IMR-90 (cell line): ENCODE results near the gene FAM204A. TPM values are rescaled to one million over a fixed set of nuclear protein-coding genes. Genes with fewer than 3 reads are reported as not detected.

ENCODE experiments used
- ATAC-seq: fragments of 200-7000 bp; cut with Tn5 transposase; 2 replicates; pipeline ENCODE4 v1.9.1; 2020; ENCODE audit warnings: low read depth, mild to moderate bottlenecking, moderate library complexity
- BruUV-seq: library from RNA; stranded (reverse); fragments of 400-500 nt; replicated peaks from 2 replicates; lab custom pipeline; 2021; lab: Mats Ljungman, UMichigan
- CTCF ChIA-PET: fragments of 300-600 bp; formaldehyde crosslinking; extraction: SDS; loops from one replicate; lab custom pipeline; 2021; ENCODE audit warnings: antibody characterized with exemption; lab: Yijun Ruan, JAX
- POLR2A ChIA-PET: fragments of 300-600 bp; sonication (Branson Sonifier 250); formaldehyde crosslinking; loops from one replicate; lab custom pipeline; 2022; ENCODE audit warnings: antibody characterized with exemption; ENCODE audit not compliant: unreplicated experiment; lab: Charles Lee
- DNase-seq: peaks from one replicate; pipeline ENCODE4 v3.0.0; 2013
- H2AFZ ChIP-seq: replicated peaks from 2 replicates; pipeline ENCODE3; 2013; ENCODE audit warnings: low read length, mild to moderate bottlenecking; ENCODE audit not compliant: poor library complexity
- H2AK5ac ChIP-seq: 2 replicates; pipeline ENCODE4 v1.6.1; 2013; ENCODE audit warnings: low read depth, low read length, inconsistent platforms
- H2AK9ac ChIP-seq: replicated peaks from 2 replicates; pipeline ENCODE3; 2013; ENCODE audit warnings: mild to moderate bottlenecking, low read depth, low read length, moderate library complexity; ENCODE audit not compliant: poor library complexity
- H2BK120ac ChIP-seq: 2 replicates; pipeline ENCODE4 v1.6.1; 2013; ENCODE audit warnings: low read depth, low read length, inconsistent platforms
- H2BK15ac ChIP-seq: 3 replicates; pipeline ENCODE4 v1.6.1; 2013; ENCODE audit warnings: low read depth, low read length, inconsistent platforms
- H2BK20ac ChIP-seq: 2 replicates; pipeline ENCODE4 v1.6.1; 2013; ENCODE audit warnings: low read depth, mild to moderate bottlenecking, inconsistent platforms, low read length, moderate library complexity
- H2BK5ac ChIP-seq: 2 replicates; pipeline ENCODE4 v1.6.1; 2013; ENCODE audit warnings: mild to moderate bottlenecking, low read depth, low read length, inconsistent platforms; ENCODE audit not compliant: poor library complexity, severe bottlenecking
- H3K14ac ChIP-seq: replicated peaks from 2 replicates; pipeline ENCODE4 v1.6.1; 2013; ENCODE audit warnings: low read depth, low read length, inconsistent platforms
- H3K18ac ChIP-seq: 2 replicates; pipeline ENCODE4 v1.6.1; 2013; ENCODE audit warnings: low read depth, low read length, control low read depth
- H3K23ac ChIP-seq: 2 replicates; pipeline ENCODE4 v1.6.1; 2013; ENCODE audit warnings: low read depth, low read length, inconsistent platforms
- H3K27ac ChIP-seq: 2 replicates; pipeline ENCODE4 v1.5.1; 2013; ENCODE audit warnings: mild to moderate bottlenecking, control low read depth, low read length; ENCODE audit not compliant: insufficient read depth
- H3K27me3 ChIP-seq: 2 replicates; pipeline ENCODE4 v1.6.1; 2013; ENCODE audit warnings: low read length; ENCODE audit not compliant: control insufficient read depth, insufficient read depth
- H3K36me3 ChIP-seq: 2 replicates; pipeline ENCODE4 v1.6.1; 2013; ENCODE audit warnings: low read length, mixed read lengths; ENCODE audit not compliant: control insufficient read depth, insufficient read depth
- H3K4ac ChIP-seq: 2 replicates; pipeline ENCODE4 v1.6.1; 2013; ENCODE audit warnings: low read depth, low read length, inconsistent platforms
- H3K4me1 ChIP-seq: 2 replicates; pipeline ENCODE4 v1.6.1; 2013; ENCODE audit warnings: low read length, mixed read lengths; ENCODE audit not compliant: control insufficient read depth, insufficient read depth
- H3K4me2 ChIP-seq: 2 replicates; pipeline ENCODE4 v1.6.1; 2013; ENCODE audit warnings: low read depth, mild to moderate bottlenecking, control low read depth, low read length, moderate library complexity
- H3K4me3 ChIP-seq: 2 replicates; pipeline ENCODE4 v1.5.1; 2013; ENCODE audit warnings: low read depth, mild to moderate bottlenecking, control low read depth, low read length, moderate library complexity; ENCODE audit not compliant: insufficient read depth
- H3K56ac ChIP-seq: 2 replicates; pipeline ENCODE4 v1.6.1; 2013; ENCODE audit warnings: low read length, inconsistent platforms; ENCODE audit not compliant: insufficient read depth; ENCODE audit errors: extremely low read depth
- H3K79me1 ChIP-seq, 2 experiments: 2 replicates each; pipeline ENCODE4 v1.6.1; 2013; ENCODE audit warnings: low read length in 2 of 2, inconsistent platforms in 1 of 2, low read depth in 1 of 2
- H3K9ac ChIP-seq: 2 replicates; pipeline ENCODE4 v1.6.1; 2013; ENCODE audit warnings: low read depth, low read length, control low read depth
- H3K9me1 ChIP-seq: 2 replicates; pipeline ENCODE4 v1.6.1; 2013; ENCODE audit warnings: low read length, inconsistent platforms; ENCODE audit not compliant: insufficient read depth
- H3K9me3 ChIP-seq: 2 replicates; pipeline ENCODE4 v1.6.1; 2013; ENCODE audit warnings: low read length; ENCODE audit not compliant: control insufficient read depth, insufficient read depth
- H4K20me1 ChIP-seq: 2 replicates; pipeline ENCODE4 v1.6.1; 2013; ENCODE audit warnings: low read length, inconsistent platforms; ENCODE audit not compliant: insufficient read depth
- H4K5ac ChIP-seq: 2 replicates; pipeline ENCODE4 v1.6.1; 2013; ENCODE audit warnings: mild to moderate bottlenecking, low read depth, low read length, control low read depth
- H4K8ac ChIP-seq, 2 experiments: 2 replicates each; pipeline ENCODE4 v1.6.1; 2013; ENCODE audit warnings: low read depth in 2 of 2, low read length in 2 of 2, control low read depth in 1 of 2, inconsistent platforms in 1 of 2
- H4K91ac ChIP-seq: 2 replicates; pipeline ENCODE4 v1.6.1; 2013; ENCODE audit warnings: low read depth, low read length, inconsistent platforms; ENCODE audit not compliant: insufficient read depth
- BHLHE40 ChIP-seq: fragments of 150-350 bp; IDR thresholded peaks from 2 replicates; pipeline ENCODE4 v1.6.1; 2016; ENCODE audit warnings: mild to moderate bottlenecking, low read depth, low read length
- CEBPB ChIP-seq: IDR thresholded peaks from 2 replicates; pipeline ENCODE4 v1.6.1; 2012; ENCODE audit warnings: low read depth, low read length, improper control_type of control experiment
- CHD1 ChIP-seq: IDR thresholded peaks from 2 replicates; pipeline ENCODE4 v1.6.1; 2012; ENCODE audit warnings: low read depth, low read length, improper control_type of control experiment
- FOS ChIP-seq: fragments of 150-350 bp; IDR thresholded peaks from 2 replicates; pipeline ENCODE4 v1.6.1; 2016; ENCODE audit warnings: low read depth, low read length
- MAFK ChIP-seq: IDR thresholded peaks from 2 replicates; pipeline ENCODE4 v1.6.1; 2012; ENCODE audit warnings: low read depth, low read length, improper control_type of control experiment
- MAZ ChIP-seq: IDR thresholded peaks from 2 replicates; pipeline ENCODE4 v1.6.1; 2012; ENCODE audit warnings: low read depth, mild to moderate bottlenecking, low read length, improper control_type of control experiment, moderate library complexity, borderline replicate concordance
- MXI1 ChIP-seq: IDR thresholded peaks from 2 replicates; pipeline ENCODE4 v1.6.1; 2012; ENCODE audit warnings: low read depth, mild to moderate bottlenecking, low read length, moderate library complexity, borderline replicate concordance
- NFE2L2 ChIP-seq: fragments of 150-350 bp; IDR thresholded peaks from 2 replicates; pipeline ENCODE4 v1.6.1; 2016; ENCODE audit warnings: low read depth, mild to moderate bottlenecking, low read length
- POLR2A ChIP-seq: IDR thresholded peaks from 2 replicates; pipeline ENCODE4 v1.6.1; 2012; ENCODE audit warnings: mild to moderate bottlenecking, low read depth, low read length
- RAD21 ChIP-seq: IDR thresholded peaks from 2 replicates; pipeline ENCODE4 v1.6.1; 2012; ENCODE audit warnings: low read length, improper control_type of control experiment
- RCOR1 ChIP-seq: IDR thresholded peaks from 2 replicates; pipeline ENCODE4 v1.6.1; 2012; ENCODE audit warnings: mild to moderate bottlenecking, low read length, improper control_type of control experiment; ENCODE audit not compliant: insufficient replicate concordance
- RFX5 ChIP-seq: IDR thresholded peaks from 2 replicates; pipeline ENCODE4 v1.8.0; 2012; ENCODE audit warnings: low read depth, mild to moderate bottlenecking, low read length, moderate library complexity
- SMC3 ChIP-seq: fragments of 150-350 bp; IDR thresholded peaks from 2 replicates; pipeline ENCODE4 v1.6.1; 2016; ENCODE audit warnings: low read depth, mild to moderate bottlenecking, antibody characterized with exemption, low read length, moderate library complexity
- WGBS, 2 experiments: methylation state at CpG; one replicate each; pipeline versions ENCODE4 v1.1.5 to v1.1.7; 2013; ENCODE audit warnings: missing lambda C conversion rate in 2 of 2; ENCODE audit not compliant: insufficient read length in 1 of 2; ENCODE audit errors: extremely low coverage in 2 of 2; 5-methylcytosine and 5-hydroxymethylcytosine counted together
- dilution Hi-C: fragments of 300-500 bp; cut with HindIII; formaldehyde crosslinking; loops from one replicate; pipeline ENCODE4 v1.14.3; 2018; ENCODE audit warnings: low sequenced_read_pairs; ENCODE audit not compliant: unreplicated experiment
- in situ Hi-C: fragments of 300-500 bp; cut with MboI; formaldehyde crosslinking; loops from 3 replicates; pipeline ENCODE4 v1.14.3; 2019; ENCODE audit warnings: low sequenced_read_pairs, inconsistent platforms, mixed read lengths
- intact Hi-C: fragments of 100-400 bp; cut with micrococcal nuclease; formaldehyde crosslinking; loops from 2 replicates; pipeline ENCODE4 v1.10.0; 2022
- polyA plus RNA-seq, 3 experiments: library from polyadenylated mRNA; depleted of rRNA; stranded (reverse); fragments of >200 nt; gene quantifications; 2 replicates each; pipeline ENCODE4 v1.2.3, GENCODE V29; 2012; ENCODE audit warnings: low replicate concordance in 1 of 3
- total RNA-seq: library from RNA; depleted of rRNA; stranded (reverse); fragments of >200 nt; gene quantifications from 2 replicates; pipeline ENCODE4 v1.2.3, GENCODE V29; 2012
- TF ChIP-seq, protein P1 (sequence below): fragments of 150-350 bp; IDR thresholded peaks from 2 replicates; pipeline ENCODE4 v1.6.1; 2016; ENCODE audit warnings: low read depth, mild to moderate bottlenecking, low read length, moderate library complexity, borderline replicate concordance
- TF ChIP-seq, protein P2 (sequence below): fragments of 150-350 bp; IDR thresholded peaks from 2 replicates; pipeline ENCODE4 v1.6.1; 2017; ENCODE audit warnings: mild to moderate bottlenecking, antibody characterized with exemption, low read length, low read depth
- TF ChIP-seq, protein P3 (sequence below): conservative IDR thresholded peaks from 2 replicates; pipeline ENCODE4 v1.5.1; 2012; ENCODE audit warnings: mild to moderate bottlenecking, low read depth, low read length, improper control_type of control experiment

FAM204A gene
- total and polyA plus RNA-seq, 2 of the 4 experiments (the other 2 are of a cell fraction) = 23.6 to 54.3 TPM

DNA sequence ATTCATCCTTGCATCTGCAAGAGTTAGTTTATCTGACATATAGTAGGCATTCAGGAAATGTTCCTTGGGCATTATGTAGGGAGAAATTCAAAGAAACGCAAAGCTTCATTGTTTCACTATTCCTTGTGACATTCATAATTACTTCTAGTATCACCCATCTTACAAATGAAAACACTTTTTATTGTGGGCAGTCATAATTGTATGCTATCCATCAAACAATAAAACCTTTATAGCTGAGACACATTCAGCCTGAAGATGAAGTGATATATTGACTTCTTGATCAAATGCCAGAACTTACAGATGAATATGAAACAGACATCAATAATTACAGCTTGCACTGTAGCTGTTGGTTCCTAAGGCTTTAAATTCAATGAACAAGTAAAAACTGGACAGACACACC, 36.4 kb downstream of the FAM204A start:
- Histone ChIP-seq H3K4me1 (peaks cover 6% of the 10 kb centered on the region; the same call in 1 of the 2 replicates), H3K27me3 (no peaks in the 10 kb centered on the region), H3K14ac (no peak overlapping the region), H2AFZ (no peak overlapping the region), H4K20me1 (no peaks in the 10 kb centered on the region), H3K4ac (no peak overlapping the region), H3K9me1 (no peaks in the 10 kb centered on the region; the same call in 1 of the 2 replicates), H3K56ac (no peak overlapping the region), H3K4me3 (no peak overlapping the region), H2AK9ac (no peak overlapping the region), H2AK5ac (no peak overlapping the region), H2BK5ac (no peak overlapping the region), H4K8ac (no peak overlapping the region), H3K9ac (no peak overlapping the region), H2BK20ac (no peak overlapping the region), H4K5ac (no peak overlapping the region), H3K23ac (no peak overlapping the region), H3K18ac (no peak overlapping the region), H2BK120ac (no peak overlapping the region), H2BK15ac (no peak overlapping the region), H4K91ac (no peak overlapping the region), H3K4me2 (no peak overlapping the region), H3K27ac (no peak overlapping the region), H3K79me1 (0 out of 4 replicates have a peak, but pooled peaks cover 0 to 3% of the 10 kb centered on the region in 2 experiments), H3K36me3 (peaks cover 11% of the 10 kb centered on the region), H3K9me3 (no peaks in the 10 kb centered on the region)
- no peak for ATAC-seq
- no CpG with 5 or more reads among the region's 1 CpG for WGBS, 2 experiments
- BruUV-seq = no TSS peak
- intact Hi-C loops = no loop called here
- dilution Hi-C loops = no loop called here
- in situ Hi-C loops = no loop called here
- DNase-seq = no peak
- no peak for TF ChIP-seq MXI1
- TF ChIP-seq, protein P1, sequence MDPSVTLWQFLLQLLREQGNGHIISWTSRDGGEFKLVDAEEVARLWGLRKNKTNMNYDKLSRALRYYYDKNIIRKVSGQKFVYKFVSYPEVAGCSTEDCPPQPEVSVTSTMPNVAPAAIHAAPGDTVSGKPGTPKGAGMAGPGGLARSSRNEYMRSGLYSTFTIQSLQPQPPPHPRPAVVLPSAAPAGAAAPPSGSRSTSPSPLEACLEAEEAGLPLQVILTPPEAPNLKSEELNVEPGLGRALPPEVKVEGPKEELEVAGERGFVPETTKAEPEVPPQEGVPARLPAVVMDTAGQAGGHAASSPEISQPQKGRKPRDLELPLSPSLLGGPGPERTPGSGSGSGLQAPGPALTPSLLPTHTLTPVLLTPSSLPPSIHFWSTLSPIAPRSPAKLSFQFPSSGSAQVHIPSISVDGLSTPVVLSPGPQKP = no peak
- no peak for TF ChIP-seq RCOR1
- TF ChIP-seq CHD1 = no peak
- TF ChIP-seq POLR2A = no peak
- TF ChIP-seq, protein P2, sequence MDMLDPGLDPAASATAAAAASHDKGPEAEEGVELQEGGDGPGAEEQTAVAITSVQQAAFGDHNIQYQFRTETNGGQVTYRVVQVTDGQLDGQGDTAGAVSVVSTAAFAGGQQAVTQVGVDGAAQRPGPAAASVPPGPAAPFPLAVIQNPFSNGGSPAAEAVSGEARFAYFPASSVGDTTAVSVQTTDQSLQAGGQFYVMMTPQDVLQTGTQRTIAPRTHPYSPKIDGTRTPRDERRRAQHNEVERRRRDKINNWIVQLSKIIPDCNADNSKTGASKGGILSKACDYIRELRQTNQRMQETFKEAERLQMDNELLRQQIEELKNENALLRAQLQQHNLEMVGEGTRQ = no peak
- TF ChIP-seq CEBPB = no peak
- no peak for TF ChIP-seq FOS
- TF ChIP-seq RFX5 = no peak
- TF ChIP-seq MAFK = no peak
- no peak for TF ChIP-seq NFE2L2
- TF ChIP-seq BHLHE40 = no peak
- TF ChIP-seq RAD21 = no peak
- TF ChIP-seq MAZ = no peak
- no peak for TF ChIP-seq SMC3
- TF ChIP-seq, protein P3, sequence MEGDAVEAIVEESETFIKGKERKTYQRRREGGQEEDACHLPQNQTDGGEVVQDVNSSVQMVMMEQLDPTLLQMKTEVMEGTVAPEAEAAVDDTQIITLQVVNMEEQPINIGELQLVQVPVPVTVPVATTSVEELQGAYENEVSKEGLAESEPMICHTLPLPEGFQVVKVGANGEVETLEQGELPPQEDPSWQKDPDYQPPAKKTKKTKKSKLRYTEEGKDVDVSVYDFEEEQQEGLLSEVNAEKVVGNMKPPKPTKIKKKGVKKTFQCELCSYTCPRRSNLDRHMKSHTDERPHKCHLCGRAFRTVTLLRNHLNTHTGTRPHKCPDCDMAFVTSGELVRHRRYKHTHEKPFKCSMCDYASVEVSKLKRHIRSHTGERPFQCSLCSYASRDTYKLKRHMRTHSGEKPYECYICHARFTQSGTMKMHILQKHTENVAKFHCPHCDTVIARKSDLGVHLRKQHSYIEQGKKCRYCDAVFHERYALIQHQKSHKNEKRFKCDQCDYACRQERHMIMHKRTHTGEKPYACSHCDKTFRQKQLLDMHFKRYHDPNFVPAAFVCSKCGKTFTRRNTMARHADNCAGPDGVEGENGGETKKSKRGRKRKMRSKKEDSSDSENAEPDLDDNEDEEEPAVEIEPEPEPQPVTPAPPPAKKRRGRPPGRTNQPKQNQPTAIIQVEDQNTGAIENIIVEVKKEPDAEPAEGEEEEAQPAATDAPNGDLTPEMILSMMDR = no peak
- CTCF ChIA-PET = interaction anchor here (1.0 kb wide), 1 partner anchor 118 kb away, joined by 3 read pairs; no protein-coding TSS in a partner anchor
- POLR2A ChIA-PET = no interaction called here
